Measurements from ENCODE around the gene FAM13C. TPM values are rescaled to one million over a fixed set of nuclear protein-coding genes. Genes with fewer than 3 reads are reported as not detected.
"Not testable (repeated sequence)": the region's sequence is repeated elsewhere in the genome, so short reads cannot be mapped to it uniquely, and the experiment has no call there.

FAM13C gene
- total RNA-seq, 1 donor from 2014 or later = 16.7 TPM

GRCh38 chr10:59225211-59225610 is 137.1 kb downstream of the FAM13C start:
- no peak for DNase-seq

- not testable (repeated sequence) for DNase-seq
Measured at GRCh38 chr10:59223597-59223996, 138.8 kb downstream of the FAM13C start.

GRCh38 chr10:59222788-59223187 is 139.6 kb downstream of the FAM13C start:
- DNase-seq = no peak

- DNase-seq = no peak
Measured at GRCh38 chr10:59216178-59216869, 146.0 kb downstream of the FAM13C start.

- no peak for DNase-seq
Measured at GRCh38 chr10:59214160-59214559, 148.2 kb downstream of the FAM13C start.

- no peak for DNase-seq
Measured at GRCh38 chr10:59212301-59212798, 150.0 kb downstream of the FAM13C start.

GRCh38 chr10:59206204-59206720 is 156.1 kb downstream of the FAM13C start:
- no peak for DNase-seq

Other genes starting within 250 kb of the FAM13C start
- gene PHYHIPL, start 185.9 kb downstream of the FAM13C start, total RNA-seq = under 0.01 TPM in 1 of 2 replicates, not detected in the other